OCI-LY1 (cell line): ENCODE measurements around the gene CTNNA3.

Experiments
- H2AFZ ChIP-seq: fragments of 200-600 bp; sonication (generic), shearing (Covaris generic); 2 replicates; pipeline ENCODE4 v1.6.0; 2014; ENCODE audit warnings: antibody characterized with exemption, mild to moderate bottlenecking, low read length
- H3F3A ChIP-seq: fragments of 200-600 bp; sonication (generic), shearing (Covaris generic); 2 replicates; pipeline ENCODE4 v1.6.0; 2014; ENCODE audit warnings: mild to moderate bottlenecking, antibody characterized with exemption, low read length, moderate library complexity; ENCODE audit not compliant: insufficient read depth
- H3K27ac ChIP-seq: fragments of 200-600 bp; sonication (generic); 2 replicates; pipeline ENCODE4 v1.5.1; 2014; ENCODE audit warnings: low read length, mixed run types, mild to moderate bottlenecking, low read depth; ENCODE audit not compliant: poor library complexity, severe bottlenecking
- H3K27me3 ChIP-seq: fragments of 200-600 bp; sonication (generic); 2 replicates; pipeline ENCODE4 v1.6.0; 2014; ENCODE audit warnings: antibody characterized with exemption, mild to moderate bottlenecking, low read length, moderate library complexity; ENCODE audit not compliant: insufficient read depth
- H3K36me3 ChIP-seq: fragments of 200-600 bp; sonication (generic); 2 replicates; pipeline ENCODE4 v1.6.1; 2014; ENCODE audit warnings: mild to moderate bottlenecking, antibody characterized with exemption, low read length, moderate library complexity, mixed read lengths; ENCODE audit not compliant: insufficient read depth
- H3K4me1 ChIP-seq: fragments of 200-600 bp; sonication (generic); 2 replicates; pipeline ENCODE4 v1.5.1; 2014; ENCODE audit warnings: mild to moderate bottlenecking, low read length, moderate library complexity; ENCODE audit not compliant: insufficient read depth, severe bottlenecking
- H3K4me2 ChIP-seq: fragments of 200-600 bp; sonication (generic), shearing (Covaris generic); 2 replicates; pipeline ENCODE4 v1.6.1; 2014; ENCODE audit warnings: low read length
- H3K4me3 ChIP-seq: fragments of 200-600 bp; sonication (generic); 2 replicates; pipeline ENCODE4 v1.5.1; 2014; ENCODE audit warnings: low read length, low read depth, mild to moderate bottlenecking, mixed read lengths; ENCODE audit not compliant: poor library complexity, severe bottlenecking
- H3K79me2 ChIP-seq: fragments of 200-600 bp; shearing (Covaris generic); 2 replicates; pipeline ENCODE4 v1.6.1; 2016; ENCODE audit warnings: mixed run types, low read length, mixed read lengths; ENCODE audit not compliant: insufficient read depth
- H3K9ac ChIP-seq: fragments of 200-600 bp; sonication (generic), shearing (Covaris generic); 2 replicates; pipeline ENCODE4 v1.6.1; 2014; ENCODE audit warnings: mild to moderate bottlenecking, low read length, mixed read lengths
- H3K9me2 ChIP-seq: fragments of 200-600 bp; sonication (generic), shearing (Covaris generic); 2 replicates; pipeline ENCODE4 v1.6.1; 2014; ENCODE audit warnings: low read depth, mild to moderate bottlenecking, low read length, mixed read lengths
- H3K9me3 ChIP-seq: fragments of 200-600 bp; shearing (Covaris generic); 2 replicates; pipeline ENCODE4 v1.6.1; 2014; ENCODE audit warnings: low read length, mixed read lengths
- H4K20me1 ChIP-seq: fragments of 200-600 bp; sonication (generic), shearing (Covaris generic); 2 replicates; pipeline ENCODE4 v1.6.0; 2016; ENCODE audit warnings: mild to moderate bottlenecking, low read length; ENCODE audit not compliant: insufficient read depth
- EZH2 ChIP-seq: fragments of 200-600 bp; sonication (generic), shearing (Covaris generic); IDR thresholded peaks from 2 replicates; pipeline ENCODE4 v1.8.0; 2017; ENCODE audit warnings: borderline replicate concordance, mixed run types, mild to moderate bottlenecking, antibody characterized with exemption, low read length, moderate library complexity, mixed read lengths
- TF ChIP-seq, protein P1 (sequence below): fragments of 200-600 bp; sonication (generic), shearing (Covaris generic); IDR thresholded peaks from 2 replicates; pipeline ENCODE4 v1.5.1; 2017; ENCODE audit warnings: mild to moderate bottlenecking, antibody characterized with exemption, low read length, moderate library complexity, mixed read lengths

Gene CTNNA3

DNA sequence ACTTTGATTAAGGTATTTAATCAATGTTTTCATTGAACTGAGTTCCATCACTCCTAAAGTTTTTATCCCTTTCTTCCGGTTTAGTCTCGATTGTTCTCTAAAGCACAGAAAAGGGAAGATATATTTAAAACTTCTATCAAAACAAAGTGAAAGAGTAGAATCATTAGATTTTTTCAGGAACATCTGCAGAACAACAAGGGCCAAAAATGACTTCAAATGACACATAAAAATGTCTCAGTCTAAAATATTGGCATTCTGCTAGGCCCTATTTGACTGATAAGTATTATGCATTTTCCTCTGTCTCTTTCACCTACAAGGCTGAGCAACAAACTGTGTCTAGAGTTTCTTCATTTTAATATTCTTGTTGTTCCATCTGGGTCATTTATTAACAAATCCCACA is 1669.7 kb downstream of the CTNNA3 start:
- no peak overlapping the region for H3K27ac ChIP-seq

DNA sequence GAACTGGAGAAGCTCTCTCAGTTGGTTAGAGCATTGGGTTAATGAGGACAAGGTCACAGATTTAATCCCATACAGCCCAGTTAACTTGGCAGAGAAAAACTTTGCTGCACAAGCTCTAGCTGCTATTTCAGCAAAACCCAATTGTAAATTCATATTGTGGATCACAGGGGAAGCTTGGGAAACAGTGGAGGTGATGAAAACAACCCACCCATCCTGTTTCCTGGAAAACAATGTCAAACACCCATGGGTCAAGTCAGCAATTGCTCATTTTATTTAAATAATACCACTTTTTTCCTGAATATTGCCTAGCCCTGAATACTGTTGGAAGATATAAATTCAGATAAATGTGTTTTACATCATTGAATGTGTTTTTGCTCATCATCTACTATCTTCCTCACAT is 1670.8 kb downstream of the CTNNA3 start:
- H3K4me3 ChIP-seq = no peak overlapping the region
- no peaks in the 10 kb centered on the region for H3K9me3 ChIP-seq
- H3K4me2 ChIP-seq = no peak overlapping the region
- no peak overlapping the region for H3K27ac ChIP-seq
- no peaks in the 10 kb centered on the region for H3K9me2 ChIP-seq
- no peak overlapping the region for H3K9ac ChIP-seq
- H3F3A ChIP-seq = no peaks in the 10 kb centered on the region
- no peak for TF ChIP-seq EZH2
- TF ChIP-seq, protein P1, sequence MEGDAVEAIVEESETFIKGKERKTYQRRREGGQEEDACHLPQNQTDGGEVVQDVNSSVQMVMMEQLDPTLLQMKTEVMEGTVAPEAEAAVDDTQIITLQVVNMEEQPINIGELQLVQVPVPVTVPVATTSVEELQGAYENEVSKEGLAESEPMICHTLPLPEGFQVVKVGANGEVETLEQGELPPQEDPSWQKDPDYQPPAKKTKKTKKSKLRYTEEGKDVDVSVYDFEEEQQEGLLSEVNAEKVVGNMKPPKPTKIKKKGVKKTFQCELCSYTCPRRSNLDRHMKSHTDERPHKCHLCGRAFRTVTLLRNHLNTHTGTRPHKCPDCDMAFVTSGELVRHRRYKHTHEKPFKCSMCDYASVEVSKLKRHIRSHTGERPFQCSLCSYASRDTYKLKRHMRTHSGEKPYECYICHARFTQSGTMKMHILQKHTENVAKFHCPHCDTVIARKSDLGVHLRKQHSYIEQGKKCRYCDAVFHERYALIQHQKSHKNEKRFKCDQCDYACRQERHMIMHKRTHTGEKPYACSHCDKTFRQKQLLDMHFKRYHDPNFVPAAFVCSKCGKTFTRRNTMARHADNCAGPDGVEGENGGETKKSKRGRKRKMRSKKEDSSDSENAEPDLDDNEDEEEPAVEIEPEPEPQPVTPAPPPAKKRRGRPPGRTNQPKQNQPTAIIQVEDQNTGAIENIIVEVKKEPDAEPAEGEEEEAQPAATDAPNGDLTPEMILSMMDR = no peak
- no peaks in the 10 kb centered on the region for H4K20me1 ChIP-seq
- H3K36me3 ChIP-seq = no peaks in the 10 kb centered on the region
- no peaks in the 10 kb centered on the region for H3K4me1 ChIP-seq
- H3K27me3 ChIP-seq = no peaks in the 10 kb centered on the region
- H3K79me2 ChIP-seq = no peaks in the 10 kb centered on the region
- no peak overlapping the region for H2AFZ ChIP-seq

More for the DNA sequence above, 1669.7 kb downstream of the CTNNA3 start:
- Histone ChIP-seq H3K4me3 (no peak overlapping the region), H3K9me3 (no peaks in the 10 kb centered on the region), H4K20me1 (no peaks in the 10 kb centered on the region), H3K9ac (no peak overlapping the region), H3K27me3 (no peaks in the 10 kb centered on the region), H2AFZ (no peak overlapping the region), H3F3A (no peaks in the 10 kb centered on the region), H3K36me3 (no peaks in the 10 kb centered on the region), H3K79me2 (no peaks in the 10 kb centered on the region), H3K4me1 (no peaks in the 10 kb centered on the region), H3K4me2 (no peak overlapping the region), H3K9me2 (no peaks in the 10 kb centered on the region)
- TF ChIP-seq, protein P1 = no peak
- no peak for TF ChIP-seq EZH2

DNA sequence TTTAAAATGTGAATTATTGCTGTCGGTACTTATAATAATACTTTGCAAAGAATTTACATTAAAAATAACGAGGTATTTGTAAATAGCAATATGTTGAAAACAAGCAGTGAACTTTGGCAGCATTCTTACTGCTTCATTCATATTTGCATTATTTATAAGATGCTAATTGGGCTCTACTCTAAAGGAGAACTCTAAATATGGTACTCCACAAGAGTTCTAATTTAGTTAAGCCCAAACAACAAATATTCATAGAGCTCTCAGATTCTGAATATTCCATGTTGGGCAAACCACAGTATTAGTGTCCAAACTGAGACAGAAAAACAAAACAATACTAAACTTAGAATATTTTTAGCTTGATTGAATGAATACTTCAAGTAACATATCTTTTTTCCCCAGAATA is 1674.6 kb downstream of the CTNNA3 start:
- Histone ChIP-seq H3K27me3 (no peaks in the 10 kb centered on the region), H3K9me2 (no peaks in the 10 kb centered on the region), H3F3A (no peaks in the 10 kb centered on the region), H3K9ac (no peak overlapping the region), H3K4me1 (no peaks in the 10 kb centered on the region), H3K4me2 (no peak overlapping the region), H2AFZ (no peak overlapping the region), H4K20me1 (no peaks in the 10 kb centered on the region), H3K27ac (no peak overlapping the region), H3K36me3 (no peaks in the 10 kb centered on the region), H3K4me3 (no peak overlapping the region), H3K79me2 (no peaks in the 10 kb centered on the region), H3K9me3 (no peaks in the 10 kb centered on the region)
- TF ChIP-seq, protein P1 = no peak
